Chondrocyte (in vitro differentiated cells): ENCODE data around the gene SGCA. TPM values are rescaled to one million over a fixed set of nuclear protein-coding genes. Genes with fewer than 3 reads are reported as not detected.
A peak's percentile ranks its signal among the peaks of the same experiment; 100 is the strongest.

ENCODE experiments used
- DNase-seq: peaks from one replicate; pipeline ENCODE4 v3.0.0; 2021; ENCODE audit warnings: mixed read lengths, low spot score
- H3K27ac Mint-ChIP-seq: one replicate; pipeline ENCODE4 v1.8.0; 2021; ENCODE audit warnings: mild to moderate bottlenecking, moderate library complexity, mixed read lengths; ENCODE audit not compliant: unreplicated experiment
- H3K27me3 Mint-ChIP-seq: 2 replicates; pipeline ENCODE4 v1.8.0; 2021; ENCODE audit warnings: low read depth, mixed read lengths
- H3K36me3 Mint-ChIP-seq: 2 replicates; pipeline ENCODE4 v1.8.0; 2021; ENCODE audit warnings: low read depth, mixed read lengths
- H3K4me1 Mint-ChIP-seq: 2 replicates; pipeline ENCODE4 v1.8.0; 2021; ENCODE audit warnings: low read depth, mild to moderate bottlenecking, mixed read lengths
- H3K4me3 Mint-ChIP-seq: one replicate; pipeline ENCODE4 v1.8.0; 2021; ENCODE audit warnings: mild to moderate bottlenecking, moderate library complexity, mixed read lengths; ENCODE audit not compliant: unreplicated experiment
- H3K9me3 Mint-ChIP-seq: 2 replicates; pipeline ENCODE4 v1.8.0; 2021; ENCODE audit warnings: low read depth, mixed read lengths
- total RNA-seq: library from RNA; stranded (reverse); gene quantifications from 3 replicates; pipeline ENCODE4 v1.2.1, GENCODE V29; 2021
- TF ChIP-seq, protein P1 (sequence below): fragments of 200-600 bp; sonication (generic); IDR thresholded peaks from 2 replicates; pipeline ENCODE4 v1.5.0; 2021; ENCODE audit warnings: antibody characterized with exemption, mild to moderate bottlenecking, moderate library complexity

The SGCA gene
- total RNA-seq, 1 donor from 2014 or later: 1.3 TPM

DNA sequence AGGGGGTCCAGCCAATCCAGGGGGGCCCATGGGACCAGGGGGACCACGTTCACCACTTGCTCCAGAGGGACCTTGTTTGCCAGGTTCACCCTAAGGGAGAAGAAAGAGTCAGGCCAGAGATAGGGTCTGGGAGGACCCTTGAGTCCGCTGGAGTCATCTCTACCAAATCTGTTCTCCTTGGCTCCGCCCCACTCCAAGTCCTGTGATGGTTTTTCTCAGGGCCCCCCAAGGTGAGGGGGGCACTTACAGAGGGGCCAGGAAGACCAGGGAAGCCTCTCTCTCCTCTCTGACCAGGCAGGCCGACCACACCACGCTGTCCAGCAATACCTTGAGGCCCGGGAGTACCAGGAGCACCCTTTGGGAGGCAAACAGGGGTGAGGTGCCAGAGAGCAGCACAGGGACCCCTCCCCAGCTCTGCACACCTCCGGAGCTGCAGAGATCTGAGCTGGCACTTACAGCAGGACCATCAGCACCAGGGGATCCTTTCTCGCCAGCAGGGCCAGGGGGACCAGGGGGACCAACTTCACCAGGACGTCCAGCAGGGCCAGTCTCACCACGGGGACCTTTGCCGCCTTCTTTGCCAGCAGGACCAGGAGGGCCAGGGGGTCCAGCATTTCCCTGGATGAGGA lies 23.2 kb downstream of the SGCA start:
- peak overlapping the region; percentile 99 for H3K4me3 Mint-ChIP-seq
- H3K4me1 Mint-ChIP-seq: peaks cover 99% of the 10 kb centered on the region

DNA sequence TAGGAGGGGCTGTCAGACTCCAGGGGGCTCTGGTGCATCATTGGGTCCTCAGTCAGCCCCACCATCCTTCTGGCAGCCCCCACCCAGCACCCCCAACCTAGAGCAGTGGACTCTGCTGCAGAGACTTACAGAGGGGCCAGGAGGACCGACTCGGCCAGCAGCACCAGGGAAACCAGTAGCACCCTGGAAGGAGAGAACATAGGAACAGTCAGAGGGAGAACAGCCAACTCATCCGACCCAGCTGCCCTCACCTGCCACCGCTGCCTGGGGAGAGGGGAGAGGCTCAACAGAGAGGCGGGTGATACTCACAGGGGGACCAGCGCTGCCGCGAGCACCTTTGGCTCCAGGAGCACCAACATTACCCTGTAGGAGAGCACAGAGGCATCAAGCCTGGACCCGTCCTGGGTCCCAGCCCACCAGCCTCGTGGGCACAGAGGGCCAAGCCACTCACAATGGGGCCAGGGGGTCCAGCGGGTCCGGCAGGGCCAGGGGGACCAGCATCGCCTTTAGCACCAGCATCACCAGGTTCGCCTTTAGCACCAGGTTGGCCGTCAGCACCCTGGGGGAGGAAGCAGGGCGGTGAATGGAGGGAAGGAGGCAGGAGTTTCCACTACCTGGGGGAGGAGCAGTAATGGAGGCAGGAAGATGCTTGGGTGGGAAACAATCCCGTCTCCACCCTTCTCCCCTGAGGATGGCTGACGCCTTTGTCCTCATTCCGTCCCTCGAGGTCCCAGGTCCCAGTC lies 23.9 kb downstream of the SGCA start:
- Mint-ChIP-seq H3K27ac (peak overlapping the region; percentile 99), H3K36me3 (peaks cover 73% of the 10 kb centered on the region), H3K9me3 (no peaks in the 10 kb centered on the region), H3K27me3 (no peaks in the 10 kb centered on the region), H3K4me1 (peaks cover 99% of the 10 kb centered on the region), H3K4me3 (peak overlapping the region; percentile 99)
- no peak for DNase-seq
- TF ChIP-seq, protein P1, sequence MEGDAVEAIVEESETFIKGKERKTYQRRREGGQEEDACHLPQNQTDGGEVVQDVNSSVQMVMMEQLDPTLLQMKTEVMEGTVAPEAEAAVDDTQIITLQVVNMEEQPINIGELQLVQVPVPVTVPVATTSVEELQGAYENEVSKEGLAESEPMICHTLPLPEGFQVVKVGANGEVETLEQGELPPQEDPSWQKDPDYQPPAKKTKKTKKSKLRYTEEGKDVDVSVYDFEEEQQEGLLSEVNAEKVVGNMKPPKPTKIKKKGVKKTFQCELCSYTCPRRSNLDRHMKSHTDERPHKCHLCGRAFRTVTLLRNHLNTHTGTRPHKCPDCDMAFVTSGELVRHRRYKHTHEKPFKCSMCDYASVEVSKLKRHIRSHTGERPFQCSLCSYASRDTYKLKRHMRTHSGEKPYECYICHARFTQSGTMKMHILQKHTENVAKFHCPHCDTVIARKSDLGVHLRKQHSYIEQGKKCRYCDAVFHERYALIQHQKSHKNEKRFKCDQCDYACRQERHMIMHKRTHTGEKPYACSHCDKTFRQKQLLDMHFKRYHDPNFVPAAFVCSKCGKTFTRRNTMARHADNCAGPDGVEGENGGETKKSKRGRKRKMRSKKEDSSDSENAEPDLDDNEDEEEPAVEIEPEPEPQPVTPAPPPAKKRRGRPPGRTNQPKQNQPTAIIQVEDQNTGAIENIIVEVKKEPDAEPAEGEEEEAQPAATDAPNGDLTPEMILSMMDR: no peak

More for the DNA sequence above, 23.2 kb downstream of the SGCA start:
- H3K27me3 Mint-ChIP-seq: no peaks in the 10 kb centered on the region
- peak overlapping the region; percentile 99 for H3K27ac Mint-ChIP-seq
- no peak for DNase-seq
- H3K9me3 Mint-ChIP-seq: no peaks in the 10 kb centered on the region
- H3K36me3 Mint-ChIP-seq: peaks cover 73% of the 10 kb centered on the region
- TF ChIP-seq, protein P1: no peak

DNA sequence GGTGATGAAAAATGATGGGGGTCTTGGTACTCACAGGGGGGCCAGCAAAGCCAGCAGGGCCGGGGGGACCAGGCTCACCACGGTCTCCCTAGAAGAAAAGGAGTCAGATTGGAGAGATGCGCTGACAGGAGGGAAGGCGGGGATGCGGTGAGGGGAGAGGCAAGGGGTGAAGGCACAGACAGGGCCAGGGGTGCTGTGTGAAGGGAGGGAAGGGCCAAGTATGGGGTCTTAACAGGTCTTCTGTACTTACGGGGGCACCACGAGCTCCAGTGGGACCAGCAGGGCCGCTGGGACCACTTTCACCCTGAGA lies 24.4 kb downstream of the SGCA start:
- Mint-ChIP-seq H3K4me3 (peak overlapping the region; percentile 99), H3K36me3 (peaks cover 70% of the 10 kb centered on the region), H3K4me1 (peaks cover 98% of the 10 kb centered on the region)

DNA sequence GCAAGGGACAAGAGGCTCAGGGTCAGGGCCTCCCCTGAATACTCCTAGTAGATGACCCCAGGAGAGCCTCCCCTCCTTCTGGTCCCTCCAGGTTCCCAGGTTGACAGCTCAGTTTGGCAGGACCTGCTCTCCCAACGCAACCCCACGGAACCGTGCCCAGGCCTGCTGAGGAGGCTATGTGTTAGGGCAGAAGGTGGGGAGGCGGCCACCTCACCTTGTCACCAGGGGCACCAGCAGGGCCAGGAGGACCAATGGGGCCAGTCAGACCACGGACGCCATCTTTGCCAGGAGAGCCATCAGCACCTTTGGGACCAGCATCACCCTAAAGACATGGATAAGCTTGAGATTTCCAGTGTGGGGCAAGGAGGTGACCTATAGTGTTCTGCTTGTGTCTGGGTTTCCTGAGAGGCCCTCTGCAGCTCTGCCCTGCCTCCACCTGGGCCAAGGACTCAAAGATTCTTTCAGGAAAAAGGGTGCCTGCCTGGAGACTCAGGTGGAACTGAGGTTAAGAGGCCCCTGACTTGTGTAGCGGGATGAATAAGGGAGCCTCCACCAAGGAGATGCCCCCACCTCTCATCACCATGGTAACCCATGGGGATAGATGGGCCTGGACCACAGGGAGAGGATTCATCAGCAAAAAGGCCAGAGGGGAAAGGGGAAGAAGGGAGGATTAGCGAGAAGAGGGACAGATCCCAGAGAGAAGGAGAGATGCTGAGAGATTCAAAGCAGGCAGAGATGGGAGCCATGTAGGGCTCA lies 25.0 kb downstream of the SGCA start:
- Mint-ChIP-seq H3K9me3 (no peaks in the 10 kb centered on the region), H3K36me3 (peaks cover 70% of the 10 kb centered on the region), H3K4me1 (peaks cover 98% of the 10 kb centered on the region), H3K4me3 (peak overlapping the region; percentile 99), H3K27me3 (no peaks in the 10 kb centered on the region), H3K27ac (peak overlapping the region; percentile 99)
- TF ChIP-seq, protein P1: no peak
- DNase-seq: no peak

More for the DNA sequence above, 24.4 kb downstream of the SGCA start:
- TF ChIP-seq, protein P1: no peak
- H3K27ac Mint-ChIP-seq: peak overlapping the region; percentile 99
- no peak for DNase-seq
- no peaks in the 10 kb centered on the region for H3K27me3 Mint-ChIP-seq
- no peaks in the 10 kb centered on the region for H3K9me3 Mint-ChIP-seq

DNA sequence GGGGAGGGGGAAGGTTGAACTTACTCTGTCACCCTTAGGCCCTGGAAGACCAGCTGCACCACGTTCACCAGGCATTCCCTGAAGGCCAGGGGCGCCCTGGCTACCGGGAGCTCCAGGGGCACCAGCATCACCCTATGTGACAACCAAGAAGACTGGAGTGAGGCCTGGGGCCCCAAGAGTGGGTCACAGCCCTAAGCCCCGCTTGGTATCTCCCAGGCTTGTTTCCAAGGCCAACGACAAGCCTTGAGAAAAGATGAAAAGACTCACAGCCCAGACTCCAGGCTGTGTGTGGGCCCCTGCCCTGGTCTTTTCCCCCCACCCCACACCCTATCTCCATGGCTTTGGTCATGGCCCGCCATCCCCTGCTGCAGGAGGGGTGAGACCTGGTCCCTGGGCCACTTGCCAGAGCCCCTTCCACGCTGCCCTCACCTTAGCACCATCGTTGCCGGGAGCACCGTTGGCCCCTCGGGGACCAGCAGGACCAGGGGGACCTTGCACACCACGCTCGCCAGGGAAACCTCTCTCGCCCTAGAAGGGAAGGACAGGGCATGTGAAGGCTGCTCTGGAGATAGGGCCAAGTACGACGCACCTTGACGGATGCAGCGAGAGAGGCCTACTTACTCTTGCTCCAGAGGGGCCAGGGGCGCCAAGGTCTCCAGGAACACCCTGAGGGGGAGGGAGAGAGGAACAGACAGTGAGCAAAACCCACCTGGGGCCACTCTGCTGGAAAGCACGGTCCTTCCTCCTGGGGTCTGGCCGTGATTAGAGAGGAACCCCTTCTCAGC lies 25.7 kb downstream of the SGCA start:
- DNase-seq: no peak
- no peaks in the 10 kb centered on the region for H3K9me3 Mint-ChIP-seq
- no peaks in the 10 kb centered on the region for H3K27me3 Mint-ChIP-seq
- H3K27ac Mint-ChIP-seq: peak overlapping the region; percentile 99
- peaks cover 71% of the 10 kb centered on the region for H3K36me3 Mint-ChIP-seq
- TF ChIP-seq, protein P1: no peak
- H3K4me1 Mint-ChIP-seq: peaks cover 98% of the 10 kb centered on the region
- H3K4me3 Mint-ChIP-seq: peak overlapping the region; percentile 99
